Nephron progenitor cell (in vitro differentiated cells): ENCODE results near the gene ARHGAP25.

Experiments
- DNase-seq: peaks from one replicate; pipeline ENCODE4 v3.0.0; 2021
- H3K27ac Mint-ChIP-seq: 2 replicates; pipeline ENCODE4 v1.8.0; 2021; ENCODE audit warnings: mild to moderate bottlenecking, moderate library complexity, mixed read lengths
- H3K27me3 Mint-ChIP-seq: 2 replicates; pipeline ENCODE4 v1.8.0; 2021; ENCODE audit warnings: mild to moderate bottlenecking, low read depth, mixed read lengths; ENCODE audit not compliant: poor library complexity
- H3K36me3 Mint-ChIP-seq: 2 replicates; pipeline ENCODE4 v1.8.0; 2021; ENCODE audit warnings: low read depth, mixed read lengths
- H3K4me1 Mint-ChIP-seq: 2 replicates; pipeline ENCODE4 v1.8.0; 2021; ENCODE audit warnings: mixed read lengths
- H3K4me3 Mint-ChIP-seq: 2 replicates; pipeline ENCODE4 v1.8.0; 2021; ENCODE audit warnings: mild to moderate bottlenecking, moderate library complexity, mixed read lengths
- H3K9me3 Mint-ChIP-seq: 2 replicates; pipeline ENCODE4 v1.8.0; 2021; ENCODE audit warnings: mild to moderate bottlenecking, moderate library complexity, mixed read lengths
- TF ChIP-seq, protein P1 (sequence below): fragments of 200-600 bp; sonication (generic); IDR thresholded peaks from 2 replicates; pipeline ENCODE4 v1.5.0; 2021; ENCODE audit warnings: antibody characterized with exemption

The ARHGAP25 gene

DNA sequence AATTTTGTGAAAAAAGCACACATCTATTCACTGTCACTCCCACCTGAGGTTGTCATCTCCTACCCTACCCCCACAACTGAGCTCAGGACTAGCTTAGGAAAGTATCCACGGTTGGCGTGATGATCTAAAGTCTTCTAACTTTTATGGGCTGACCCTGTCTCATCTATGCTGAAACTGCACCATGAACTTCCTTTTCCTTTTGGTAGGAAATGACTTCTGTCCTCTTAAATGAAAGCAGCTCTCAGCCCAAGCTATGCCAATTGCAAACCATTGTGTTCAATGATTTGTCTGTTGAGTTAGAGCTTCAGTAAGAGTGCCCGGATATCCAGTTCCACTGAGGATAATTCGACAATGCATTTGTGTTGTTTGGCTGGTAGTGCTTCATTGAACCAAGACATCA, 52.7 kb downstream of the ARHGAP25 start:
- Mint-ChIP-seq H3K27ac (no peak overlapping the region), H3K4me1 (peaks cover 11% of the 10 kb centered on the region), H3K36me3 (no peaks in the 10 kb centered on the region), H3K27me3 (peaks cover 9% of the 10 kb centered on the region), H3K4me3 (no peak overlapping the region), H3K9me3 (no peaks in the 10 kb centered on the region)
- TF ChIP-seq, protein P1, sequence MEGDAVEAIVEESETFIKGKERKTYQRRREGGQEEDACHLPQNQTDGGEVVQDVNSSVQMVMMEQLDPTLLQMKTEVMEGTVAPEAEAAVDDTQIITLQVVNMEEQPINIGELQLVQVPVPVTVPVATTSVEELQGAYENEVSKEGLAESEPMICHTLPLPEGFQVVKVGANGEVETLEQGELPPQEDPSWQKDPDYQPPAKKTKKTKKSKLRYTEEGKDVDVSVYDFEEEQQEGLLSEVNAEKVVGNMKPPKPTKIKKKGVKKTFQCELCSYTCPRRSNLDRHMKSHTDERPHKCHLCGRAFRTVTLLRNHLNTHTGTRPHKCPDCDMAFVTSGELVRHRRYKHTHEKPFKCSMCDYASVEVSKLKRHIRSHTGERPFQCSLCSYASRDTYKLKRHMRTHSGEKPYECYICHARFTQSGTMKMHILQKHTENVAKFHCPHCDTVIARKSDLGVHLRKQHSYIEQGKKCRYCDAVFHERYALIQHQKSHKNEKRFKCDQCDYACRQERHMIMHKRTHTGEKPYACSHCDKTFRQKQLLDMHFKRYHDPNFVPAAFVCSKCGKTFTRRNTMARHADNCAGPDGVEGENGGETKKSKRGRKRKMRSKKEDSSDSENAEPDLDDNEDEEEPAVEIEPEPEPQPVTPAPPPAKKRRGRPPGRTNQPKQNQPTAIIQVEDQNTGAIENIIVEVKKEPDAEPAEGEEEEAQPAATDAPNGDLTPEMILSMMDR, result no peak
- no peak for DNase-seq

DNA sequence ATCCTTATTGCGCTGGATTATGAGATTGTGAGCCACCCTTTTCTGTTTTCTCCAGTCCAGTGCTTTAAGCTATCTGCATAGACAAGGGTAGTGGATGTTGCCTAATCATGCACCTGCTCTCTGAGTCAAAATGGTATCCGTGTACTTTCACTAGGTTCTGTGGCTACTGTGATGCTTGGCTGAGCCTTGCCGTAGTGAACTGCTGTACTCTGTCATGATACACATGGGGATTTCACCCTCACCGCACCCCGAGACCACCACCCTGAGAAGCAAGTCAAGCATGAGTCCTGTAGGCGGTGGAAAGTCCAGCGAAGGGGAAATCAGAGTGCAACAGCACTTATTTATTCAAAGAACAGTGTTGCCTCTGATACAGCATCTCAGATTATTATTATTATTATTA, 55.0 kb downstream of the ARHGAP25 start:
- peaks cover 5% of the 10 kb centered on the region for H3K4me1 Mint-ChIP-seq

DNA sequence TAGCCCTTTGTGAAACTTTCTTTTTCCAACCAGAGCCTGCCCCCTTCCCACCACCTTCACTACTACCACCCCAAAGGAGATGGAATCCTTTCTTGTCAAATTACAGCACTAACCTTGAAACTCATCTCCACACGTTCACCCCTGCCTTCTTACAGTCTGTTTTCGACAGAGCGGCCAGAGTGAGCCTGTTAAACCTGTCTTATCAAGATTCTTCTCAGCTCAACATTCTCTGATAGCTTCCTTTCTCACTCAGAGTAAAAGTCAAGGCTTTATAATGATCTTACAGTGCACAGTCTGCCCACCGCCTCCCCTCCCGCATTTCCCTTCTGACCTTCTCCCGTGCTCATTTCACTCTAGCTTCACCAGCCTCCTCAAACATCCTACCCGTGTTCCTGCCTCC, 56.0 kb downstream of the ARHGAP25 start:
- DNase-seq, result no peak
- peaks cover 5% of the 10 kb centered on the region for H3K4me1 Mint-ChIP-seq
- no peak overlapping the region for H3K4me3 Mint-ChIP-seq
- H3K27ac Mint-ChIP-seq, result peak overlapping the region; percentile 11
- H3K9me3 Mint-ChIP-seq, result peaks cover 4% of the 10 kb centered on the region
- peaks cover 10% of the 10 kb centered on the region for H3K27me3 Mint-ChIP-seq
- H3K36me3 Mint-ChIP-seq, result no peaks in the 10 kb centered on the region
- TF ChIP-seq, protein P1, result no peak

More for the DNA sequence above, 55.0 kb downstream of the ARHGAP25 start:
- no peak for DNase-seq
- TF ChIP-seq, protein P1, result no peak
- H3K36me3 Mint-ChIP-seq, result no peaks in the 10 kb centered on the region
- peaks cover 4% of the 10 kb centered on the region for H3K9me3 Mint-ChIP-seq
- H3K27me3 Mint-ChIP-seq, result peaks cover 10% of the 10 kb centered on the region
- no peak overlapping the region for H3K27ac Mint-ChIP-seq
- no peak overlapping the region for H3K4me3 Mint-ChIP-seq

DNA sequence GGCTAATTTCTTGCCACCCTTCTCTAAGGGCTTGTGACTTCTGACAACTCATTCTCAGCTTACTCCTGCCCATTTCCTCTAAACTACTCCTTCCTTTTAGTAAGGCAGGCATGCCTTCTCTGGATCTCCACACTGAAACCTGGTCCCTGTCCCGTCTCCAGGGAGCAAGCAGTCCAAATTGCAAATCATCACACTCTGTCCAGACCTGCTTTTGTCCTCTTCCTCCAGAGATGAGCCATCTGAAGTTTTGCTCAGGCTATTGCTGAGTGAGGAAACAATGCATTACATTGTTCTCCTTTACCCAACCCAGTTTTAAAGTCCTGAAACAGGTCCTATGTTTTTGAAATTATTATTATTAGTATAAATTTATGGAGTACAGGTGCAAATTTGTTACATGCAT, 57.3 kb downstream of the ARHGAP25 start:
- no peak overlapping the region for H3K4me3 Mint-ChIP-seq
- H3K4me1 Mint-ChIP-seq, result peaks cover 5% of the 10 kb centered on the region
- H3K27ac Mint-ChIP-seq, result no peak overlapping the region
- H3K36me3 Mint-ChIP-seq, result no peaks in the 10 kb centered on the region
- peaks cover 14% of the 10 kb centered on the region for H3K27me3 Mint-ChIP-seq
- no peak for DNase-seq
- H3K9me3 Mint-ChIP-seq, result peaks cover 4% of the 10 kb centered on the region
- TF ChIP-seq, protein P1, result no peak

DNA sequence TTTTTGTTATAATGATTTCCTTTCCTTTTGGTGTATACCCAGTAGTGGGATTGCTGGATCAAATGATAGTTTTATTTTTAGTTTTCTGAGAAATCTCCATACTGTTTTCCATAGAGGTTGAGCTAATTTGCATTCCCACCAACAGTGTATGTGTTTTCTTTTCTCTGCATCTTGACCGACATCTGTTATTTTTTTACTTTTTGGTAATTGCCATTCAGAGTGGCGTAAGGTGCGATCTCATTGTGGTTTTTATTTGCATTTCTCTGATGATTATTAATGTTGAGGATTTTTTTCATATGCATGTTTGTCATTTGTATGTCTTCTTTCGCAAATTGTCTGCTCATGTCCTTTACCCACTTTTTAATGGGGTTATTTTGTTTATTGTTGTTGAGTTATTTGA, 58.1 kb downstream of the ARHGAP25 start:
- Mint-ChIP-seq H3K4me1 (peaks cover 1% of the 10 kb centered on the region), H3K36me3 (no peaks in the 10 kb centered on the region), H3K4me3 (no peak overlapping the region), H3K27ac (no peak overlapping the region), H3K27me3 (peaks cover 14% of the 10 kb centered on the region), H3K9me3 (peaks cover 4% of the 10 kb centered on the region)
- DNase-seq, result no peak
- TF ChIP-seq, protein P1, result no peak

DNA sequence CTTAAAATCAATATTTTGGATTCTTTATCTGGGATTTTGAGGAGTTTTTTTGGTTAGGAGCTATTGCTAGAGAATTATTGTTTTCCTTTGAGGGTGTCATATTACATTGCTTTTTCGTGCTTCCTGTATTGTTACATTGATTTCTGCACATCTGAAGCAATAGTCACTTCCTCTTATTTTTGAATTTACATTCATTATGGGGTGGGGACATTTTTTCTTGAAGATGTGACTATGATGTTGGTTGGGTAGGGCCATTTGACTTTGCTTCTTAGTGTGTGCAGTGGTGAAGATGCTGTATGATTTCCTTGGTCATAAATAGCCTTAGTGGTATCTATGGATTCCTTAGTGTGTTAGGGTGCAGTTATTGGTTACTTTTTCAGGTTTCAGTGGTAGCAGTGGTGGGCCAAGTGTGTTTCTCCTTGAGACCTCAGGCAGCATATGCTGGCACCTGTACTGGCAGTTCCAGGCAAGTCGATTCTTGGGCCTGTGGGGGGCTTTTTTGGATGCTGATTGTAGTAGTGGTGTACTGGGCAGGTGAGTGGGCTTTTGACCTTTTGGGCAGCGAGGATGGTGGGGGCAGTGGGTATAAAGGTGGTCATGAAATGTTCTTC, 61.8 kb downstream of the ARHGAP25 start:
- Mint-ChIP-seq H3K27me3 (peaks cover 21% of the 10 kb centered on the region), H3K27ac (no peak overlapping the region), H3K4me1 (peaks cover 19% of the 10 kb centered on the region), H3K4me3 (no peak overlapping the region), H3K36me3 (no peaks in the 10 kb centered on the region), H3K9me3 (peaks cover 4% of the 10 kb centered on the region)
- DNase-seq, result no peak
- TF ChIP-seq, protein P1, result no peak
